Panc1 (cell line): ENCODE results near the gene PLEKHG1. TPM values are rescaled to one million over a fixed set of nuclear protein-coding genes. Genes with fewer than 3 reads are reported as not detected.

Source experiments
- ATAC-seq: fragments of 200-7000 bp; cut with Tn5 transposase; 2 replicates; pipeline ENCODE4 v1.9.1; 2020; ENCODE audit warnings: mild to moderate bottlenecking, moderate library complexity
- BruUV-seq: library from RNA; stranded (reverse); fragments of 400-500 nt; replicated peaks from 2 replicates; lab custom pipeline; 2021; lab: Mats Ljungman, UMichigan
- CTCF ChIA-PET: fragments of 300-600 bp; sonication (Branson Sonifier 250); formaldehyde crosslinking; loops from one replicate; lab custom pipeline; 2022; ENCODE audit warnings: antibody characterized with exemption; lab: Charles Lee
- POLR2A ChIA-PET: fragments of 300-600 bp; sonication (Branson Sonifier 250); formaldehyde crosslinking; loops from one replicate; lab custom pipeline; 2022; ENCODE audit warnings: antibody characterized with exemption; lab: Charles Lee
- DNase-seq: peaks from one replicate; pipeline ENCODE4 v3.0.0-alpha.2; 2010; ENCODE audit warnings: low read depth, low spot score
- H3K27ac ChIP-seq: 2 replicates; pipeline ENCODE4 v1.5.1; 2011; ENCODE audit warnings: mild to moderate bottlenecking, low read length, inconsistent platforms
- H3K27me3 ChIP-seq: fragments of 200-500 bp; sonication (Bioruptor generic); 2 replicates; pipeline ENCODE4 v1.6.0; 2014; ENCODE audit warnings: low read length, inconsistent platforms; ENCODE audit not compliant: control insufficient read depth, insufficient read depth
- H3K36me3 ChIP-seq: fragments of 200-500 bp; sonication (Bioruptor generic); 2 replicates; pipeline ENCODE4 v1.5.1; 2014; ENCODE audit warnings: inconsistent platforms, mild to moderate bottlenecking, low read length, moderate library complexity; ENCODE audit not compliant: control insufficient read depth, insufficient read depth
- H3K4me1 ChIP-seq: 2 replicates; pipeline ENCODE4 v1.5.1; 2011; ENCODE audit warnings: inconsistent platforms, mild to moderate bottlenecking, low read length, moderate library complexity; ENCODE audit not compliant: control insufficient read depth, insufficient read depth
- H3K4me3 ChIP-seq, 2 experiments: 2 replicates each; pipeline ENCODE4 v1.5.1; 2011 to 2012; ENCODE audit warnings: low read depth in 2 of 2, low read length in 2 of 2, mild to moderate bottlenecking in 2 of 2, inconsistent platforms in 1 of 2, moderate library complexity in 1 of 2
- H3K9me3 ChIP-seq: fragments of 200-500 bp; sonication (Bioruptor generic); 2 replicates; pipeline ENCODE4 v1.5.1; 2014; ENCODE audit warnings: low read depth, mild to moderate bottlenecking, inconsistent platforms, low read length, moderate library complexity; ENCODE audit not compliant: control insufficient read depth, insufficient read depth
- CTCF ChIP-seq: fragments of 450-650 bp; IDR thresholded peaks from 2 replicates; pipeline ENCODE4 v1.5.1; 2017; ENCODE audit warnings: mild to moderate bottlenecking
- POLR2AphosphoS5 ChIP-seq: IDR thresholded peaks from 2 replicates; pipeline ENCODE4 v1.6.1; 2012; ENCODE audit warnings: mild to moderate bottlenecking, low read depth, low read length, moderate library complexity
- REST ChIP-seq, 2 experiments: IDR thresholded peaks; 2 replicates each; pipeline ENCODE4 v1.6.1; 2011 to 2012; ENCODE audit warnings: low read depth in 2 of 2, control low read depth in 1 of 2, low read length in 1 of 2, mild to moderate bottlenecking in 1 of 2, moderate library complexity in 1 of 2; ENCODE audit not compliant: insufficient read depth in 1 of 2
- SIN3A ChIP-seq: IDR thresholded peaks from 2 replicates; pipeline ENCODE4 v1.6.1; 2012; ENCODE audit warnings: low read depth, mild to moderate bottlenecking, low read length, moderate library complexity, borderline replicate concordance; ENCODE audit not compliant: insufficient read depth
- TCF7L2 ChIP-seq: IDR thresholded peaks from 2 replicates; pipeline ENCODE4 v1.6.1; 2011; ENCODE audit warnings: mild to moderate bottlenecking, low read depth, low read length, inconsistent platforms
- in situ Hi-C: cut with HindIII; loops from 2 replicates; pipeline ENCODE4 v1.10.0; 2016; ENCODE audit warnings: low sequenced_read_pairs, low pct_unique_long_range_greater_than_20kb
- intact Hi-C: fragments of 100-400 bp; cut with micrococcal nuclease; formaldehyde crosslinking; loops from one replicate; pipeline ENCODE4 v1.10.0; 2022; ENCODE audit not compliant: unreplicated experiment
- total RNA-seq: library from RNA; stranded (reverse); gene quantifications from one replicate; pipeline ENCODE4 v1.2.1, GENCODE V29; 2021; ENCODE audit not compliant: unreplicated experiment

The PLEKHG1 gene
- total RNA-seq, 1 experiment from 2014 or later, result 4.0 TPM

GRCh38 chr6:150596439-150596838 is 3.2 kb upstream of the PLEKHG1 start:
- POLR2A ChIA-PET, result interaction anchor here (0.6 kb wide), 1 partner anchor 210 kb away, joined by 8 read pairs; no protein-coding TSS in a partner anchor
- no peak for DNase-seq
- Histone ChIP-seq H3K27ac (no peak overlapping the region), H3K4me3 (no peak overlapping the region), H3K27me3 (peaks cover 25% of the 10 kb centered on the region), H3K9me3 (no peaks in the 10 kb centered on the region), H3K4me1 (peaks cover 3% of the 10 kb centered on the region; the same call in 1 of the 2 replicates), H3K36me3 (no peaks in the 10 kb centered on the region)
- TF ChIP-seq POLR2AphosphoS5, result no peak
- no peak for TF ChIP-seq SIN3A
- no peak for TF ChIP-seq REST (IDR thresholded peaks at IDR 0.05; ENCODE audit: insufficient read depth in 1 of 2, low read depth in 2 of 2, low read length in 1 of 2)
- no peak for TF ChIP-seq TCF7L2
- no peak for TF ChIP-seq CTCF
- ATAC-seq, result no peak
- no TSS peak for BruUV-seq
- intact Hi-C loops (no loop called here), in situ Hi-C loops (no loop called here)
- CTCF ChIA-PET, result no interaction called here

- no peak for TF ChIP-seq CTCF
- TF ChIP-seq SIN3A, result no peak
- TF ChIP-seq TCF7L2, result no peak
- no peak for TF ChIP-seq POLR2AphosphoS5
- TF ChIP-seq REST (IDR thresholded peaks at IDR 0.05; ENCODE audit: insufficient read depth in 1 of 2, low read depth in 2 of 2, low read length in 1 of 2), result no peak
- Histone ChIP-seq H3K9me3 (no peaks in the 10 kb centered on the region), H3K4me1 (peaks cover 3% of the 10 kb centered on the region; the same call in 1 of the 2 replicates), H3K4me3 (no peak overlapping the region), H3K36me3 (no peaks in the 10 kb centered on the region), H3K27ac (no peak overlapping the region), H3K27me3 (peaks cover 35% of the 10 kb centered on the region)
- intact Hi-C loops, result no loop called here
- CTCF ChIA-PET, result no interaction called here
- POLR2A ChIA-PET, result no interaction called here
- no TSS peak for BruUV-seq
- in situ Hi-C loops, result no loop called here
- ATAC-seq (no peak), DNase-seq (no peak)
These were observed 1.3 kb upstream of the PLEKHG1 start for GRCh38 chr6:150598401-150598800.
